ENCODE measurements around the gene ANGPTL8.

DNA sequence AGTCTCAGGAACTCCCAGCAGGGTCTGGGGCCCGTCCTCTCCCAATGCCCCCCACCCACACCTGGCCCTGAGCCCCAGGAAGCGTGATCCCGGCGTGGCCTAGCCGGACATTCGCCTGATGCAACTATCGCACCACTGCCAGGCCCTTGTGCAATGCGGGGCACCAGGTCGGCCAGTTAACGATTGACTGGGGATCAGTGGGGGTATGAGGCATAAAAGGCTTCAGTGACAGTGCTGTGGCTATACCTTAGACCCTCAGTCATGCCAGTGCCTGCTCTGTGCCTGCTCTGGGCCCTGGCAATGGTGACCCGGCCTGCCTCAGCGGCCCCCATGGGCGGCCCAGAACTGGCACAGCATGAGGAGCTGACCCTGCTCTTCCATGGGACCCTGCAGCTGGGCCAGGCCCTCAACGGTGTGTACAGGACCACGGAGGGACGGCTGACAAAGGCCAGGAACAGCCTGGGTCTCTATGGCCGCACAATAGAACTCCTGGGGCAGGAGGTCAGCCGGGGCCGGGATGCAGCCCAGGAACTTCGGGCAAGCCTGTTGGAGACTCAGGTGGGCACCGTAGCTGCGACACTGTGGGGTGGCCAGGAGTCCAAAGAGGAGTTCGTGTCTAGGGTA, at the start of gene ANGPTL8:
- no peak for TF ChIP-seq EZH2 (IDR thresholded peaks at IDR 0.05; ENCODE audit: insufficient read depth, poor library complexity, severe bottlenecking)
- TF ChIP-seq EZH2phosphoT487 (IDR thresholded peaks at IDR 0.05; ENCODE audit: insufficient read depth, low read depth): no peak
